GM12891 (cell line): ENCODE measurements around the gene ADGRL3.

Experiments
- POLR2A ChIP-seq: IDR thresholded peaks from 2 replicates; pipeline ENCODE4 v1.6.1; 2011; ENCODE audit warnings: low read depth, low read length, control low read depth
- SPI1 ChIP-seq: IDR thresholded peaks from 2 replicates; pipeline ENCODE4 v1.6.1; 2011; ENCODE audit warnings: low read depth, low read length, control low read depth
- TAF1 ChIP-seq: IDR thresholded peaks from 2 replicates; pipeline ENCODE4 v1.6.1; 2011; ENCODE audit warnings: low read depth, low read length, control low read depth

- TF ChIP-seq SPI1 (no peak), POLR2A (no peak), TAF1 (no peak)
Observed at GRCh38 chr4:61752617-61753016, 552.5 kb downstream of the ADGRL3 start.
